ENCODE results near the gene LAMTOR3. TPM values are rescaled to one million over a fixed set of nuclear protein-coding genes. Genes with fewer than 3 reads are reported as not detected.

The LAMTOR3 gene
- total and polyA plus RNA-seq, 2 donors (not counting 3 experiments of a cell fraction or from before 2014, with no cell fraction given) = 25.3 to 31.0 TPM

- H2AFZ ChIP-seq (ENCODE audit: low read depth, low read length) = no peak overlapping the region
- H3K4me2 ChIP-seq (ENCODE audit: insufficient read depth, low read length) = no peak overlapping the region
- TF ChIP-seq FOS (IDR thresholded peaks at IDR 0.05; ENCODE audit: borderline replicate concordance, insufficient read depth, low read length) (no peak), MYC (IDR thresholded peaks at IDR 0.05; ENCODE audit: low read depth, low read length) (no peak)
- H3K9ac ChIP-seq (replicated peaks; ENCODE audit: extremely low read depth, insufficient read depth, low read length) = no peak overlapping the region
- no peaks in the 10 kb centered on the region for H3K4me1 ChIP-seq (ENCODE audit: control insufficient read depth, extremely low read depth, insufficient read depth, low read length)
- H3K4me3 ChIP-seq (replicated peaks in 1 of 3; ENCODE audit: insufficient read depth in 1 of 3, low read depth in 1 of 3, low read length in 3 of 3) = no peak overlapping the region
- no peaks in the 10 kb centered on the region for H3K79me2 ChIP-seq (ENCODE audit: control insufficient read depth, insufficient read depth, low read length)
- no peak overlapping the region for H3K27ac ChIP-seq (ENCODE audit: insufficient read depth, low read depth, low read length)
- peaks cover 0 to 4% of the 10 kb centered on the region in 2 experiments for H3K27me3 ChIP-seq (ENCODE audit: control insufficient read depth in 2 of 2, insufficient read depth in 2 of 2, low read length in 2 of 2)
- no peaks in the 10 kb centered on the region for H3K9me3 ChIP-seq (replicated peaks; ENCODE audit: control insufficient read depth, insufficient read depth, low read length)
- ChIA-PET POLR2A (no interaction called here), CTCF (no interaction called here)
- FAIRE-seq (no peak), DNase-seq (ENCODE audit: low read depth, low spot score) (no peak)
- intact Hi-C loops (cut with micrococcal nuclease) (no loop called here), dilution Hi-C loops (cut with MboI; ENCODE audit: extremely low pct_ligation_motif_present, low sequenced_read_pairs) (no loop called here)
- no peaks in the 10 kb centered on the region for H3K9me1 ChIP-seq (replicated peaks; ENCODE audit: control insufficient read depth, extremely low read depth, insufficient read depth, low read length)
- no peaks in the 10 kb centered on the region for H3K36me3 ChIP-seq (ENCODE audit: control insufficient read depth in 2 of 2, extremely low read depth in 1 of 2, insufficient read depth in 2 of 2, low read length in 2 of 2)
- H4K20me1 ChIP-seq (replicated peaks; ENCODE audit: control insufficient read depth, extremely low read depth, insufficient read depth, low read length) = no peaks in the 10 kb centered on the region
- no TSS peak for BruUV-seq (replicated peaks)
Observed at GRCh38 chr4:99853190-99853589, 41.0 kb downstream of the LAMTOR3 start.

- H3K79me2 ChIP-seq (ENCODE audit: control insufficient read depth, insufficient read depth, low read length) = no peaks in the 10 kb centered on the region
- no peak overlapping the region for H3K4me2 ChIP-seq (ENCODE audit: insufficient read depth, low read length)
- no peak overlapping the region for H2AFZ ChIP-seq (ENCODE audit: low read depth, low read length)
- TF ChIP-seq FOS (IDR thresholded peaks at IDR 0.05; ENCODE audit: borderline replicate concordance, insufficient read depth, low read length) = no peak
- no peak for TF ChIP-seq MYC (IDR thresholded peaks at IDR 0.05; ENCODE audit: low read depth, low read length)
- TF ChIP-seq CTCF (IDR thresholded peaks at IDR 0.05; ENCODE audit: extremely low read depth in 1 of 2, insufficient read depth in 1 of 2, low read depth in 1 of 2, low read length in 2 of 2) = no peak
- no peak for TF ChIP-seq POLR2A (IDR thresholded peaks at IDR 0.05; ENCODE audit: low read depth, low read length)
- TF ChIP-seq GATA2 (IDR thresholded peaks at IDR 0.05; ENCODE audit: insufficient read depth, insufficient read length, low read depth, low read length) = no peak
- no peak for TF ChIP-seq JUN (IDR thresholded peaks at IDR 0.05; ENCODE audit: borderline replicate concordance, insufficient read depth, insufficient read length, low read depth)
- H3K27ac ChIP-seq (ENCODE audit: insufficient read depth, low read depth, low read length) = no peak overlapping the region
- no peaks in the 10 kb centered on the region for H4K20me1 ChIP-seq (replicated peaks; ENCODE audit: control insufficient read depth, extremely low read depth, insufficient read depth, low read length)
- BruUV-seq (replicated peaks) = no TSS peak
- CTCF ChIA-PET = no interaction called here
- FAIRE-seq = no peak
- DNase-seq (ENCODE audit: low read depth, low spot score) = no peak
- H3K4me3 ChIP-seq (replicated peaks in 1 of 3; ENCODE audit: insufficient read depth in 1 of 3, low read depth in 1 of 3, low read length in 3 of 3) = no peak overlapping the region
- H3K9me3 ChIP-seq (replicated peaks; ENCODE audit: control insufficient read depth, insufficient read depth, low read length) = no peaks in the 10 kb centered on the region
- dilution Hi-C loops (cut with MboI; ENCODE audit: extremely low pct_ligation_motif_present, low sequenced_read_pairs) = no loop called here
- H3K9ac ChIP-seq (replicated peaks; ENCODE audit: extremely low read depth, insufficient read depth, low read length) = no peak overlapping the region
- H3K9me1 ChIP-seq (replicated peaks; ENCODE audit: control insufficient read depth, extremely low read depth, insufficient read depth, low read length) = no peaks in the 10 kb centered on the region
- H3K4me1 ChIP-seq (ENCODE audit: control insufficient read depth, extremely low read depth, insufficient read depth, low read length) = no peaks in the 10 kb centered on the region
- intact Hi-C loops (cut with micrococcal nuclease) = no loop called here
- H3K27me3 ChIP-seq (ENCODE audit: control insufficient read depth in 2 of 2, insufficient read depth in 2 of 2, low read length in 2 of 2) = peaks cover 0 to 2% of the 10 kb centered on the region in 2 experiments
- H3K36me3 ChIP-seq (ENCODE audit: control insufficient read depth in 2 of 2, extremely low read depth in 1 of 2, insufficient read depth in 2 of 2, low read length in 2 of 2) = no peaks in the 10 kb centered on the region
- POLR2A ChIA-PET = no interaction called here
Observed at GRCh38 chr4:99852199-99852749, 42.0 kb downstream of the LAMTOR3 start.
